Activated gamma-delta T cell (primary cell): ENCODE data around the gene ZNF575.
"Not testable (repeated sequence)": the region's sequence is repeated elsewhere in the genome, so short reads cannot be mapped to it uniquely, and the experiment has no call there.

Source experiments
- DNase-seq: peaks from one replicate; lab custom pipeline; 2025; lab: John Stamatoyannopoulos, UW

The ZNF575 gene

GRCh38 chr19:43511324-43511723 lies 21.7 kb upstream of the ZNF575 start:
- DNase-seq: no peak

GRCh38 chr19:43512399-43512798 lies 20.6 kb upstream of the ZNF575 start:
- DNase-seq: not testable (repeated sequence)

- DNase-seq: no peak
These were observed 14.9 kb upstream of the ZNF575 start for GRCh38 chr19:43518051-43518450.

- no peak for DNase-seq
These were observed 13.4 kb upstream of the ZNF575 start for GRCh38 chr19:43519436-43520088.

- no peak for DNase-seq
These were observed 10.1 kb upstream of the ZNF575 start for GRCh38 chr19:43522929-43523328.

- not testable (repeated sequence) for DNase-seq
These were observed 9.3 kb upstream of the ZNF575 start for GRCh38 chr19:43523696-43524095.

- DNase-seq: no peak
These were observed 7.8 kb upstream of the ZNF575 start for GRCh38 chr19:43524922-43525835.

GRCh38 chr19:43525836-43526771 lies 6.9 kb upstream of the ZNF575 start:
- DNase-seq: no peak

GRCh38 chr19:43526884-43527859 lies 5.8 kb upstream of the ZNF575 start, which contains the start of gene ETHE1:
TSS of gene ETHE1 (minus strand) at chr19:43527201. CDS start at chr19:43527177, 24 bp downstream.
- DNase-seq: peak; percentile 60

GRCh38 chr19:43527860-43528622 lies 4.9 kb upstream of the ZNF575 start:
- no peak for DNase-seq

- DNase-seq: no peak
These were observed 422 bp upstream of the ZNF575 start for GRCh38 chr19:43532571-43532961.

GRCh38 chr19:43533546-43534304 lies 737 bp downstream of the ZNF575 start:
- DNase-seq: peak; percentile 68

GRCh38 chr19:43534305-43534815 lies 1.4 kb downstream of the ZNF575 start:
- DNase-seq: peak; percentile 49

- DNase-seq: no peak
These were observed 2.1 kb downstream of the ZNF575 start for GRCh38 chr19:43534816-43535761.

- no peak for DNase-seq
These were observed 5.9 kb downstream of the ZNF575 start for GRCh38 chr19:43538922-43539321.

GRCh38 chr19:43540381-43540780 lies 7.4 kb downstream of the ZNF575 start:
- DNase-seq: no peak

GRCh38 chr19:43541920-43542650 lies 9.1 kb downstream of the ZNF575 start:
- no peak for DNase-seq
